ENCODE results near the gene ZNF805. TPM values are rescaled to one million over a fixed set of nuclear protein-coding genes. Genes with fewer than 3 reads are reported as not detected.
A peak's percentile ranks its signal among the peaks of the same experiment; 100 is the strongest.

The ZNF805 gene
- total RNA-seq, 2 experiments from 2014 or later, result 8.1 to 14.9 TPM

DNA sequence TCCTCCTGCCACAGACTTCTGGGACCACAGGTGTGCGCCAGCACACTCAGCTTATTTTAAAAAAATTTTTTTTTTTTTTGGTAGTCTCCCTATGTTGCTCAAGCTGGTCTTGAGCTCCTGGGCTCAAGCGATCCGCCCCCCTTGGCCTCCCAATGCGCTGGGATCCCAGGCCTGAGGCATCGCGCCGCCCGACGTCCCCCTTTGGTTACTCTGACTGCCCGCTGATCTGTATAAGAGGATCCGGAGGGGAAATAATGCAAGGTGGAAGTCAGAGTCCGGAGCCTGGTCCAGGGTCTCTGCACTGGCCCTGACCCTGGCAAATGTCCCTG is 486 bp upstream of the ZNF805 start:
- Histone ChIP-seq H3K36me3 (ENCODE audit: insufficient read depth, low read length) (peaks cover 7% of the 10 kb centered on the region), H3K9me2 (ENCODE audit: insufficient read depth, low read length) (no peaks in the 10 kb centered on the region), H3K9me3 (ENCODE audit: low read length) (no peaks in the 10 kb centered on the region), H3K4me2 (ENCODE audit: low read length) (peak overlapping the region; percentile 45), H3K27ac (ENCODE audit: low read depth, low read length, poor library complexity, severe bottlenecking) (no peak overlapping the region), H3K79me2 (ENCODE audit: insufficient read depth, low read depth, low read length) (peaks cover 20% of the 10 kb centered on the region), H4K20me1 (ENCODE audit: insufficient read depth, low read length) (peaks cover 4% of the 10 kb centered on the region; the same call in 1 of the 2 replicates), H3K4me3 (ENCODE audit: low read depth, low read length, poor library complexity, severe bottlenecking) (peak overlapping the region; percentile 89), H3K4me1 (ENCODE audit: insufficient read depth, low read length, poor library complexity, severe bottlenecking) (peaks cover 20% of the 10 kb centered on the region), H2AFZ (ENCODE audit: low read length) (peak overlapping the region; percentile 94)
- intact Hi-C loops (cut with micrococcal nuclease; ENCODE audit: unreplicated experiment), result loop anchor here (1.0 kb wide), 1 partner anchor 40 kb away; the partner anchor contains the start of gene ZNF460
- TF ChIP-seq, protein P1, sequence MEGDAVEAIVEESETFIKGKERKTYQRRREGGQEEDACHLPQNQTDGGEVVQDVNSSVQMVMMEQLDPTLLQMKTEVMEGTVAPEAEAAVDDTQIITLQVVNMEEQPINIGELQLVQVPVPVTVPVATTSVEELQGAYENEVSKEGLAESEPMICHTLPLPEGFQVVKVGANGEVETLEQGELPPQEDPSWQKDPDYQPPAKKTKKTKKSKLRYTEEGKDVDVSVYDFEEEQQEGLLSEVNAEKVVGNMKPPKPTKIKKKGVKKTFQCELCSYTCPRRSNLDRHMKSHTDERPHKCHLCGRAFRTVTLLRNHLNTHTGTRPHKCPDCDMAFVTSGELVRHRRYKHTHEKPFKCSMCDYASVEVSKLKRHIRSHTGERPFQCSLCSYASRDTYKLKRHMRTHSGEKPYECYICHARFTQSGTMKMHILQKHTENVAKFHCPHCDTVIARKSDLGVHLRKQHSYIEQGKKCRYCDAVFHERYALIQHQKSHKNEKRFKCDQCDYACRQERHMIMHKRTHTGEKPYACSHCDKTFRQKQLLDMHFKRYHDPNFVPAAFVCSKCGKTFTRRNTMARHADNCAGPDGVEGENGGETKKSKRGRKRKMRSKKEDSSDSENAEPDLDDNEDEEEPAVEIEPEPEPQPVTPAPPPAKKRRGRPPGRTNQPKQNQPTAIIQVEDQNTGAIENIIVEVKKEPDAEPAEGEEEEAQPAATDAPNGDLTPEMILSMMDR (conservative IDR thresholded peaks at IDR 0.05; ENCODE audit: low read length), result no peak
- no peak for TF ChIP-seq EZH2phosphoT487 (IDR thresholded peaks at IDR 0.05; ENCODE audit: borderline replicate concordance, low read depth, low read length)
- ChIA-PET POLR2A (interaction anchor here (0.6 kb wide), 1 partner anchor 839 kb away, joined by 3 read pairs; no protein-coding TSS in a partner anchor), CTCF (ENCODE audit: unreplicated experiment) (no interaction called here)
- no peak for DNase-seq (ENCODE audit: low spot score)
- BruUV-seq (replicated peaks), result no TSS peak

DNA sequence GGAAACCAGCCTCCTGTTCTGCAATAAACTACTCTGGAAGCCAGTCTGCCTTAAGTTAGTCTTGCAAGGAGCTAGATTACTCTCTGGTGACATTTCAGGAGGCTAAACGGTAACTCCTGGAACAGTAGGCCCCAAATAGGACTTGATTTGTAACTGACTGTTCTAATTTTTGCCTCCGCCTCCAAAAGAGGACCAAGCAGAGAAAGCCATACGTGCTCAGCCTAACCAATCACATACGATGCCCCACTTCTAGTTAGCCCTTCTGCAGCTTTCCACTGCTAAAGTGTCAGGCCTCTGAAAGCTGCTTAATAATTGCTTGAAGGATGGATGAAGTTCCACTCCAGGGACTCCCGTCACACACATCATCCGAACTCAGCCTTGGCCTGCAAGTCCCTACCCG is 744 bp downstream of the ZNF805 start:
- no peaks in the 10 kb centered on the region for H3K9me3 ChIP-seq (ENCODE audit: low read length)
- H3K36me3 ChIP-seq (ENCODE audit: insufficient read depth, low read length), result peaks cover 15% of the 10 kb centered on the region
- peaks cover 20% of the 10 kb centered on the region for H3K79me2 ChIP-seq (ENCODE audit: insufficient read depth, low read depth, low read length)
- peak overlapping the region; percentile 75 for H3K4me2 ChIP-seq (ENCODE audit: low read length)
- peak; percentile 7 for DNase-seq (ENCODE audit: low spot score)
- peaks cover 4% of the 10 kb centered on the region; the same call in 1 of the 2 replicates for H4K20me1 ChIP-seq (ENCODE audit: insufficient read depth, low read length)
- ChIA-PET CTCF (ENCODE audit: unreplicated experiment) (no interaction called here), POLR2A (interaction anchor here (0.6 kb wide), 1 partner anchor 925 kb away, joined by 4 read pairs; no protein-coding TSS in a partner anchor)
- no TSS peak for BruUV-seq (replicated peaks)
- H3K4me3 ChIP-seq (ENCODE audit: low read depth, low read length, poor library complexity, severe bottlenecking), result peak overlapping the region; percentile 89
- intact Hi-C loops (cut with micrococcal nuclease; ENCODE audit: unreplicated experiment), result no loop called here
- TF ChIP-seq, protein P1 (conservative IDR thresholded peaks at IDR 0.05; ENCODE audit: low read length), result no peak
- no peak for TF ChIP-seq EZH2phosphoT487 (IDR thresholded peaks at IDR 0.05; ENCODE audit: borderline replicate concordance, low read depth, low read length)
- no peaks in the 10 kb centered on the region for H3K9me2 ChIP-seq (ENCODE audit: insufficient read depth, low read length)
- H2AFZ ChIP-seq (ENCODE audit: low read length), result peak overlapping the region; percentile 94; the same call in 1 of the 2 replicates
- peaks cover 20% of the 10 kb centered on the region for H3K4me1 ChIP-seq (ENCODE audit: insufficient read depth, low read length, poor library complexity, severe bottlenecking)
- peak overlapping the region; percentile 58 for H3K27ac ChIP-seq (ENCODE audit: low read depth, low read length, poor library complexity, severe bottlenecking)

DNA sequence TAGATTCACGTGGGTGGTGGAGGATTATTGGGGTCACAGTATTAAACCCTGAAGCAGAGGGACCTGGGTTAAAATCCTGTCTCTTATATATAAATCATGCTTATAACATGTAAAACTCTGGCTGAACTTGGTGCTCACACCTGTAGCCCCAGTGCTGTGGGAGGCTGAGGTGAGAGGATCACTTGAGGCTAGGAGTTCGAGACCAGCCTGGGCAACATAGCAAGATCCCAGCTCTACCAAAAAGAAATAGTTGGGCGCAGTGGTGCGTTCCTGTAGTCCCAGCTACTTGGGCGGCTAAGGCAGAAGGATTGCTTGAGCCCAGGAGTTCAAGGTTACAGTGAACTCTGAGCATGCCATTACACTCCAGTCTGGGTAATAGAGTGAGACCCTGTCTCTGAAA is 2.4 kb downstream of the ZNF805 start:
- TF ChIP-seq, protein P1 (conservative IDR thresholded peaks at IDR 0.05; ENCODE audit: low read length), result no peak
- TF ChIP-seq EZH2phosphoT487 (IDR thresholded peaks at IDR 0.05; ENCODE audit: borderline replicate concordance, low read depth, low read length), result no peak
- H3K4me1 ChIP-seq (ENCODE audit: insufficient read depth, low read length, poor library complexity, severe bottlenecking), result peaks cover 20% of the 10 kb centered on the region
- POLR2A ChIA-PET, result no interaction called here
- H3K4me2 ChIP-seq (ENCODE audit: low read length), result peak overlapping the region; percentile 75; the same call in 1 of the 2 replicates
- H4K20me1 ChIP-seq (ENCODE audit: insufficient read depth, low read length), result peaks cover 4% of the 10 kb centered on the region; the same call in 1 of the 2 replicates
- no TSS peak for BruUV-seq (replicated peaks)
- no peaks in the 10 kb centered on the region for H3K9me3 ChIP-seq (ENCODE audit: low read length)
- peaks cover 24% of the 10 kb centered on the region for H3K36me3 ChIP-seq (ENCODE audit: insufficient read depth, low read length)
- H2AFZ ChIP-seq (ENCODE audit: low read length), result no peak overlapping the region
- H3K4me3 ChIP-seq (ENCODE audit: low read depth, low read length, poor library complexity, severe bottlenecking), result no peak overlapping the region
- H3K27ac ChIP-seq (ENCODE audit: low read depth, low read length, poor library complexity, severe bottlenecking), result no peak overlapping the region
- intact Hi-C loops (cut with micrococcal nuclease; ENCODE audit: unreplicated experiment), result no loop called here
- H3K9me2 ChIP-seq (ENCODE audit: insufficient read depth, low read length), result no peaks in the 10 kb centered on the region
- peaks cover 20% of the 10 kb centered on the region for H3K79me2 ChIP-seq (ENCODE audit: insufficient read depth, low read depth, low read length)
- CTCF ChIA-PET (ENCODE audit: unreplicated experiment), result no interaction called here
- DNase-seq (ENCODE audit: low spot score), result no peak
